Aorta (tissue), 5 donors: ENCODE results near the gene CA14. TPM values are rescaled to one million over a fixed set of nuclear protein-coding genes. Genes with fewer than 3 reads are reported as not detected.

Source experiments
- ATAC-seq: fragments of 200-7000 bp; cut with Tn5 transposase; one replicate; pipeline ENCODE4 v1.9.1; 2022; ENCODE audit warnings: moderate library complexity; ENCODE audit not compliant: low FRiP score
- DNase-seq, 2 donors: peaks; one replicate each; pipeline ENCODE4 v3.0.0-alpha.2; 2020
- H3K27ac ChIP-seq, 2 donors: one replicate each; pipeline ENCODE4 v1.5.1; 2013; ENCODE audit warnings: low read length in 2 of 2, mild to moderate bottlenecking in 2 of 2, moderate library complexity in 2 of 2, control low read depth in 1 of 2, inconsistent platforms in 1 of 2, low read depth in 1 of 2
- H3K27me3 ChIP-seq, 2 donors: one replicate each; pipeline ENCODE4 v1.6.1; 2013; ENCODE audit warnings: control low read depth in 1 of 2, low read length in 1 of 2, mild to moderate bottlenecking in 1 of 2, moderate library complexity in 1 of 2; ENCODE audit not compliant: insufficient read depth in 2 of 2, control insufficient read depth in 1 of 2
- H3K36me3 ChIP-seq, 2 donors: one replicate each; pipeline ENCODE4 v1.6.1; 2013; ENCODE audit warnings: control low read depth in 1 of 2, low read length in 1 of 2, mild to moderate bottlenecking in 1 of 2; ENCODE audit not compliant: insufficient read depth in 2 of 2, control insufficient read depth in 1 of 2
- H3K4me1 ChIP-seq, 2 donors: one replicate each; pipeline ENCODE4 v1.6.1; 2013; ENCODE audit warnings: low read length in 2 of 2, control low read depth in 1 of 2, mild to moderate bottlenecking in 1 of 2, moderate library complexity in 1 of 2; ENCODE audit not compliant: insufficient read depth in 2 of 2, control insufficient read depth in 1 of 2
- H3K4me3 ChIP-seq, 2 donors: one replicate each; pipeline ENCODE4 v1.5.1; 2013; ENCODE audit warnings: low read length in 2 of 2, control low read depth in 1 of 2, mild to moderate bottlenecking in 1 of 2
- H3K9me3 ChIP-seq: one replicate; pipeline ENCODE4 v1.6.1; 2013; ENCODE audit warnings: mild to moderate bottlenecking, low read length; ENCODE audit not compliant: control insufficient read depth
- WGBS, 2 donors: extraction: QIAGEN DNeasy Blood & Tissue Kit; methylation state at CpG; one replicate each; pipeline ENCODE4 v1.1.7; 2013; 5-methylcytosine and 5-hydroxymethylcytosine counted together
- intact Hi-C, 2 donors: fragments of 100-400 bp; cut with DNase I; formaldehyde crosslinking; loops; one replicate each; pipeline versions ENCODE4 v1.14.2 to v1.15.0; 2022
- polyA plus RNA-seq, 2 donors: library from polyadenylated mRNA; stranded (reverse); fragments of 200-250 nt; gene quantifications; one replicate each; pipeline ENCODE4 v1.2.3, GENCODE V29; 2013
- total RNA-seq, 2 donors: library from RNA; stranded (reverse); fragmentation: NEBNext Ultra II Directional; extraction: Animal tissue kit (Norgen Biotek cat#: 25700); gene quantifications; one replicate each; pipeline ENCODE4 v1.2.1, GENCODE V29; 2021
- donor health status: healthy with polysubstance abuse.
- donor health status: Bipolar disorder and iron deficiency.
- donor health status: DM: no; HTN: no; CAD: no.
- donor health status: DM: no; HTN: no; CAD: no.
- donor health status: DM: yes; HTN: yes; CAD: no.

CA14 gene
- total and polyA plus RNA-seq, 4 donors, result not detected

DNA sequence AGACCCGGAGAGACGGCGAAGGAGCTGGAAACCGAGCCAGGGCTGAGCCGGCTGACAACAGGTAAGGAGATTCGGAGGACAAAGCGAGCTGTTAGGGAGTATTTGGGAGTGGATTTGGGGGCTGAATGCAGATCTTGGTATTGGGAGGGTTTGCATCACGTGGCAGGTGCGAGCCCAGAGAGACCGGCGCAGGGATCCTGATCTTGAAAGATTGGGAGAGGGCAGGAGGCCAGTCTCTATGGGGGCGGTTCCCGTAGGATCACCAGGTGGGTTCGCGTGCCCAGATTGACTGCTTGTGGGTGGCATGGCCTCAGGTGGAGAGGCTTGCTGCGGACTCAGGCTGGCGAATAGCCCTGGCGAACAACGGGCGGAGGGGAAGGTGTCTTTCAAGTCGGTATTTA, 25.0 kb downstream of the CA14 start:
- intact Hi-C loops, result loop anchor here in 1 of 2 donors (5.0 kb wide), 1 partner anchor 35 kb away; no protein-coding TSS in a partner anchor
- DNase-seq (peak in 1 of 2 donors; percentile 81), ATAC-seq (no peak)
- peak overlapping the region; percentile 24 to 71 for H3K4me3 ChIP-seq
- no peaks in the 10 kb centered on the region for H3K4me1 ChIP-seq
- no peaks in the 10 kb centered on the region for H3K9me3 ChIP-seq
- peak overlapping the region in 1 of 2 donors; percentile 80 for H3K27ac ChIP-seq
- WGBS, 2 donors, result 0 to 1% methylated on average over 21 of the region's 21 CpGs
- H3K27me3 ChIP-seq, result no peaks in the 10 kb centered on the region
- H3K36me3 ChIP-seq, result peaks cover 0 to 2% of the 10 kb centered on the region in 2 donors

DNA sequence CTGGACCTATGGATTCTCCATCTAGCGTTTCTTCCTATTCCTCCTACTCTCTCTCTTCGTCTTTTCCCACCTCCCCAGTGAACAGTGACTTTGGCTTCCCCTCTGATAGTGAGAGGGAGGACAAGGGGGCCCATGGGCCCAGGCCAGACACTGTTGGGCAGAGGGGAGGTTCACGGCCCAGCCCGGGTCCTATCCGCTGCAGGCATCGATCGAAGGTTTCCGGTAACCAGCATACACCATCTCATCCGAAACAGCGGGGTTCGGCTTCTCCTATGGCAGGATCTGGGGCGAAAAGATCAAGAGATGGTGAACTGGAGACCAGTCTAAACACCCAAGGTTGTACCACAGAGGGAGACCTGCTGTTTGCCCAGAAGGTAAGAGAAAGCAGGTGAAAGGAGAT, 25.7 kb downstream of the CA14 start:
- Histone ChIP-seq H3K27me3 (no peaks in the 10 kb centered on the region), H3K4me3 (no peak overlapping the region), H3K27ac (peak overlapping the region in 1 of 2 donors; percentile 32), H3K36me3 (peaks cover 0 to 2% of the 10 kb centered on the region in 2 donors), H3K9me3 (no peaks in the 10 kb centered on the region), H3K4me1 (no peaks in the 10 kb centered on the region)
- WGBS, 2 donors, result 81 to 86% methylated on average over 12 of the region's 12 CpGs
- DNase-seq (no peak), ATAC-seq (no peak)
- intact Hi-C loops, result loop anchor here in 1 of 2 donors (5.0 kb wide), 1 partner anchor 34 kb away; no protein-coding TSS in a partner anchor

DNA sequence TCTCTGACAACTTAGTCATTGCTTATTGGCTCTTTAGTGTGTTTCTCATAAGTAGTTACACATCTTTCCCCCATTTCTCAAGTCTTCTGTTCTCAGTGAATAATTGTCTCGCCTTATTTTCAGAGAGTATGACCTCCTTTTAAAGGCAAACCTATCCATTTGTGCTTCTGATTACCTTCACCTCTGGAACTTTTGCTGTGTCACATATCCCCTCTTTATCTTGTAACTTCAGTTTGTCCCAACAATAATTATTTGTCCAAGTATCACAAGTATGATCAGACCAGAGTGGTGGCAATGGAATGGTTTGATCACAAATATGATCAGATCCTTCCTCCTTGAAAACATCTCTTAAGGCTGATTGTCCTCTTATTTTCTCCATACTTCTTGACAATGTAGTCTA, 30.8 kb downstream of the CA14 start:
- Histone ChIP-seq H3K27ac (no peak overlapping the region), H3K27me3 (no peaks in the 10 kb centered on the region), H3K4me1 (no peaks in the 10 kb centered on the region), H3K36me3 (peaks cover 0 to 2% of the 10 kb centered on the region in 2 donors), H3K4me3 (no peak overlapping the region), H3K9me3 (no peaks in the 10 kb centered on the region)
- ATAC-seq (no peak), DNase-seq (no peak)
- WGBS, 2 donors, result 82% methylated on average over 1 of the region's 1 CpG
- intact Hi-C loops, result no loop called here

- intact Hi-C loops, result no loop called here
- ATAC-seq (no peak), DNase-seq (no peak)
- no peak overlapping the region for H3K27ac ChIP-seq
- H3K36me3 ChIP-seq, result peaks cover 0 to 2% of the 10 kb centered on the region in 2 donors
- H3K9me3 ChIP-seq, result no peaks in the 10 kb centered on the region
- no peaks in the 10 kb centered on the region for H3K4me1 ChIP-seq
- H3K4me3 ChIP-seq, result no peak overlapping the region
- H3K27me3 ChIP-seq, result no peaks in the 10 kb centered on the region
- 85 to 87% methylated on average over 4 of the region's 4 CpGs for WGBS, 2 donors
These were observed 31.2 kb downstream of the CA14 start for GRCh38 chr1:150288822-150289221.

- Histone ChIP-seq H3K27me3 (no peaks in the 10 kb centered on the region), H3K9me3 (no peaks in the 10 kb centered on the region), H3K36me3 (no peaks in the 10 kb centered on the region), H3K4me3 (peak within 1 kb of the TSS; percentile 55 to 71), H3K4me1 (no peaks in the 10 kb centered on the region), H3K27ac (peak within 1 kb of the TSS in 1 of 2 donors; percentile 70)
- WGBS, 2 donors, result 6 to 7% methylated on average over 43 of the region's 43 CpGs
- ATAC-seq, result peak; percentile 98
- intact Hi-C loops, result no loop called here
- peak; percentile 95 for DNase-seq
These were observed 36.1 kb downstream of the CA14 start, which contains the start of gene MRPS21 for GRCh38 chr1:150293433-150294253. MRPS21 (plus strand) TSS chr1:150293861; CDS start chr1:150294367, 506 bp downstream.

- Histone ChIP-seq H3K27ac (no peak overlapping the region), H3K27me3 (no peaks in the 10 kb centered on the region), H3K4me1 (no peaks in the 10 kb centered on the region), H3K36me3 (peaks cover 0 to 1% of the 10 kb centered on the region in 2 donors), H3K4me3 (no peak overlapping the region), H3K9me3 (no peaks in the 10 kb centered on the region)
- intact Hi-C loops, result no loop called here
- no peak for ATAC-seq
- DNase-seq, result no peak
- 95 to 100% methylated on average over 2 of the region's 2 CpGs for WGBS, 2 donors
These were observed 37.9 kb downstream of the CA14 start for GRCh38 chr1:150295476-150295875.

DNA sequence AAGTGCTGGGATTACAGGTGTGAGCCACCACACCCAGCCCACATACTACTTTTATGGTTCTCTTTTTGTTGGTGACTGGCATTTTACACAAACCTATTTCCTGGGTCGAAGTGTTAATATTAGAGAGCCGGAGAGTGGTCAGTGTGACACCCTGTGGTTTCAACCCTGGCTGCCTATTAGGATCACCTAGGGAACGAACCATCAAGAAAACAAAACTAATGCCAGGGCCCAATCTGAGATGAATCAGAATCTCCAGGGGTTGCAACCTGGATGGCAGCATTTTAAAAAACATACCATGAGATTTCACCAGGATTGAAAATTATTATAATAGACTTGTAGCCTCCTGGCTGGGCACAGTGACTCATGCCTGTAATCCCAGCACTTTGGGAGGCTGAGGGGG, 42.1 kb downstream of the CA14 start:
- 94 to 95% methylated on average over 3 of the region's 3 CpGs for WGBS, 2 donors
- ATAC-seq, result no peak
- no peaks in the 10 kb centered on the region for H3K4me1 ChIP-seq
- H3K27me3 ChIP-seq, result no peaks in the 10 kb centered on the region
- H3K36me3 ChIP-seq, result peaks cover 0 to 1% of the 10 kb centered on the region in 2 donors
- no peaks in the 10 kb centered on the region for H3K9me3 ChIP-seq
- H3K4me3 ChIP-seq, result no peak overlapping the region
- intact Hi-C loops, result no loop called here
- no peak for DNase-seq
- no peak overlapping the region for H3K27ac ChIP-seq

- Histone ChIP-seq H3K4me1 (no peaks in the 10 kb centered on the region), H3K4me3 (no peak overlapping the region), H3K36me3 (peaks cover 0 to 1% of the 10 kb centered on the region in 2 donors), H3K27me3 (no peaks in the 10 kb centered on the region), H3K9me3 (no peaks in the 10 kb centered on the region), H3K27ac (no peak overlapping the region)
- no peak for ATAC-seq
- intact Hi-C loops, result no loop called here
- no peak for DNase-seq
- WGBS, 2 donors, result 81 to 83% methylated on average over 6 of the region's 6 CpGs
These were observed 44.8 kb downstream of the CA14 start for GRCh38 chr1:150302338-150302737.

GRCh38 chr1:150302902-150303301, 45.3 kb downstream of the CA14 start:
- Histone ChIP-seq H3K4me3 (no peak overlapping the region), H3K27me3 (no peaks in the 10 kb centered on the region), H3K4me1 (no peaks in the 10 kb centered on the region), H3K27ac (no peak overlapping the region), H3K36me3 (peaks cover under 1 to 1% of the 10 kb centered on the region in 2 donors), H3K9me3 (no peaks in the 10 kb centered on the region)
- DNase-seq (no peak), ATAC-seq (no peak)
- intact Hi-C loops, result no loop called here
- 81 to 85% methylated on average over 2 of the region's 2 CpGs for WGBS, 2 donors
